Stimulated activated CD4-positive, alpha-beta T cell treated with anti-CD3 and anti-CD28 coated beads, Interleukin-15, amount 100 ng/mL, for 1 hour (primary cell): ENCODE results near the gene EML2.
A peak's percentile ranks its signal among the peaks of the same experiment; 100 is the strongest.

Experiments used
- DNase-seq, 2 donors: peaks; one replicate each; pipeline ENCODE4 v3.0.0-alpha.2; 2020; ENCODE audit warnings: low read depth in 1 of 2, low spot score in 1 of 2

The EML2 gene

DNA sequence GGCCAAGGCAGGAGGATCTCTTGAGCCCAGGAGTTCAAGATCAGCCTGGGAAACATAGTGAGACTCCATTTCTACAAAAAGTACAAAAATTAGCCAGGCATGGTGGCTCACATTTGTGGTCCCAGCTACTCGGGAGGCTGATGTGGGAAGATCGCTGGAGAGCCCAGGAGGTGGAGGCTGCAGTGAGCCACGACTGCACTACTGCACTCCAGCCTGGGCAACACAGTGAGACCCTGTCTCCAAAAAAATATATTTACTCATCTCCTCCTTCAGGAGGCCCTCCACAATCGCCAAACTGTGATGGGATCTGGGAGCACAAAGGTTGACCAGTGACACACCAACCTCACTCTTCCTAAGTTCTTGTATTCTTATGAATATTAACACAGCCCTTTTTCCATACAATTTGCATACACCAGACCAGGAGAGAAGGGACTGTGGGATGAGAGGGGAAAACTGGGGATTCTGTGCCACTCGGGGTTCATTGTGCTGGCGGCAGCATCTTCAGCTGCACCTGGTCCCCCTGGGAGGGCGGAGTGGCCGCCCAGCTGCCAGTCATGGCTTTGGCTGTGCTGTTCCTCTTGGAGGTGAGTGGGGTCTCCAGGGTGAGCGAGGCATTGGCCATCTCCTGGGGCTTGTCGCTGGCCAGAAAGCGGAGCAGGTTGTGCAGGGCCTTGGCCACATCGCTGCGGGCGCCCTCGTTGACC lies 48.7 kb downstream of the EML2 start:
- DNase-seq = no peak

DNA sequence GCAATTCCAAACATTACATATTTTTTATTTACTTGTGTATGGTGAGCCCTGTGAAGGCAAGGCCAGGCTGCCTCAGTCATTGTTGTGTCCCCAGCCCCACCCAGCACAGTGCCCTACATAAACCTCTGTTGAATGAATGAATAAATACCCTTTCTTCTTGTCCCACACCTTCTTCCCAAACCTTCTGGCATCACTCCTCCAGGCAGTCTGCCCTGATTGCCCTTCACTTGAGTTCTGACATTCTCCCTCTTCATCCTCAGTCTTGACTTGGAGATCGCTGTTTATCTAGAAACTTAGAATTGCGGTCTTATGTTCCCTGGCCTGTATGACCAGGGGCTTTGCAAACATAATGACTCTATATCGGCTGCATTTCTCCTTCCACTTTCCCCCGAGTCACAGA lies 49.4 kb downstream of the EML2 start:
- DNase-seq = no peak

DNA sequence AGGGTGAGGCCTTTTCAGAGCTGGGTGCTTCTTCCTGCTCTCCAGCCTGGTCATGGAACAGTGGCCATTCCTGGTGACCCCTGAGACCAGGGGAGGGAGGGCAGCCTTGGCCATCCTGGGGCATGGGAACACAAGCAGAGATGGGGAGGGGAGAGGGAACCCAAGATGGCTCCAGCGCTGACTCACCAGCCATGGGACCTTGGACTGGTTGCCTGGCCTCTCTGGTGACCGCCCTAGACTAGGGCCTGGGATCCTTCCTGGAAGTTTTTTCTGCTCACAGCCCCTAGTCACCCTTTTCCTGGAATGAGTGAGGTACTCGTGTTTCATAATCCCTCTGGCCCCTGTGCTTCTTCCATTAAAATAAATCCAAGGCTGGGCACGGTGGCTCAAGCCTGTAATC lies 51.3 kb downstream of the EML2 start:
- no peak for DNase-seq

DNA sequence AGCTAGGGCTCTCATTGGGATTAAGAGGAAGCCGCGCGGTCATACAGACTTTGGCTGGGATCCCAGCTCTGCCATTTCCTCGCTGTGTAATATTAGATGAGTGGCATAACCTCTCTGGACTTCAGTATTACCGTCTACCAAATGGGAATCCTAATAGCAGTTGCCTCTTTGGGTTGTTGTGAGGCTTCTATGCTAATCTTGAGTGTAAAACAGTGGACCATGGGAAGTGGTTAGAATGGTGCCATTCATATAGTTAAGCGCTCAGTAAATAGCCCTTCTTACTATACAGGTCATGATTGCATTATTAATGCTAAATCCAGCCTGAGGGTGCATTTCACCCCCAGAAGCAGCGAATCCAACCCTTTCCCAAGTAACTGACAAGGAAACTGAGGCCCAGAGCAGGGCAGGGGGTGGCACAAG lies 54.0 kb downstream of the EML2 start:
- DNase-seq = no peak

DNA sequence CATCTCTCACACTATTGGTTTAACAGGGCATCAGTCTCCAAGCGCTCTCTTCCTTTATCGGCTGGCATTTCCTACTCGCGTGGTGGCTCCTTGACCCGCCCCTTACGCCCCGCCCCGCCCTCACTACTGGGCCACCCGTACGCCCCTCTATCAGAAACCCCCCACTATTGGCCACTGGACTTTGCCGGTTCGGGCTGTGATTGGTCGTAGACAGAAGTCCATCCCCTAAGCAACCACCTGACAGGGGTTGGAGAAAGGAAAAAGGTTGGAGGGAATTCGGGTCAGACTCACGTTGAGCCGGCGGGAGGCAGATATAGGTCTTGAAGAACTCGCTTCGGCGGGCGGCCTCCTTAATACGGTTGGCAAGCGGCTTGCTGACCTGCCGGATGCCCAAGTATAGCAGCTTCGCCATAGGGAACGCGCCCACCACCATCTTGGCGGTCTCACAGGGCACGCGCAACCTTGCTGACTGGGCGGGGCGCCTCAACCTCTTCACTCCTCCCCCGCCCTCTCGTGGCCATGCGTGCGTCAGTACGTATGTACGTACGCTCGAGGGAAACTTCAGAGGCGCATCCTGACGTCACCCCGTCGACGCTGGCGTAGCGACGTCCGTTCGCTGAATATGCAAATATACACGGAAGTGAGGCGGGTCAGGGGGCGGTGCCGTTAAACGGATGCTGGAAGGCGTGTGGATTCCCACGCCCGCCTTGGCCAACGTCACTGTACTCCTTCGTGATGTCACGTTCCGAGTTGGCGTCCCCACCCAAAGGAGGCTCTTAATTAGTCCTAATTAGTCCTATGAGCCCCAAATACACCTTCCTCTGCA lies 54.7 kb downstream of the EML2 start, which contains the start of gene OPA3:
TSS of gene OPA3 (minus strand) at position 471 of the 826 bp plus-strand sequence. CDS start at position 433, 38 bp downstream.
- peak; percentile 96 for DNase-seq

DNA sequence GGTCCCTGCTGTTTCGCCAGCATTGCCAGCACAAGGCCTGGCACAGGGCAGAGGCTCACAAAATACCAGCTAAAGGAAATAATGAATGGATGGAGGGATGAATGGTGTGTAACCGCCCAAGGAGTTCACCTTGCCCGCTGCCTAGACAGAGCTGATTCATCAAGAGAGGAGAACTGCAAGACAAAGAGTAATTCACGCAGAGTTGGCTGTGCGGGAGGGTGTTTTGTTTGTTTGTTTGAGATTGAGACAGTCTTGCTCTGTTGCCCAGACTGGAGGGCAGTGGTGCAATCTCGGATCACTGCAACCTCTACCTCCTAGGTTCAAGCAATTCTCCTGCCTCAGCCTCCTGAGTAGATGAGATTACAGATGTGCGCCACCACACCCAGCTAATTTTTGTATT lies 57.6 kb downstream of the EML2 start:
- no peak for DNase-seq

DNA sequence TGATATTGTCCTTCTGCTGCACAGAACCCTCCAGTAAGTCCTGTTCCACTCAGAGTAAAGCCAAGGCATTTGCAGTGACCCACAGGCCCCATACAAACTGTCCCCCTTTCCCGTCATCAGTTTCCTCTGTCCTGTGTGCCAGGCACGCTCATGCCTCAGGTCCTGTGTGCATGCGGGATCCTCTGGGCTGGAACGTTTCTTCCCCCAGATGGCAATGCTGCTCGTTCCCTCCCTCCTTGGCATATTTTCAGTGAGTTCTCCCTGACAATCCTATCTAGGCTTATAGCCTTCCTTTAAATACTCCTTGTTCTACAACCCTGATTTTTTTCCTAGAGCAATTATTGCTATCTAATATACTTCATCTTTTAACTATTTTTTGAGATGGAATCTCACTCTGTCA lies 60.3 kb downstream of the EML2 start:
- no peak for DNase-seq

DNA sequence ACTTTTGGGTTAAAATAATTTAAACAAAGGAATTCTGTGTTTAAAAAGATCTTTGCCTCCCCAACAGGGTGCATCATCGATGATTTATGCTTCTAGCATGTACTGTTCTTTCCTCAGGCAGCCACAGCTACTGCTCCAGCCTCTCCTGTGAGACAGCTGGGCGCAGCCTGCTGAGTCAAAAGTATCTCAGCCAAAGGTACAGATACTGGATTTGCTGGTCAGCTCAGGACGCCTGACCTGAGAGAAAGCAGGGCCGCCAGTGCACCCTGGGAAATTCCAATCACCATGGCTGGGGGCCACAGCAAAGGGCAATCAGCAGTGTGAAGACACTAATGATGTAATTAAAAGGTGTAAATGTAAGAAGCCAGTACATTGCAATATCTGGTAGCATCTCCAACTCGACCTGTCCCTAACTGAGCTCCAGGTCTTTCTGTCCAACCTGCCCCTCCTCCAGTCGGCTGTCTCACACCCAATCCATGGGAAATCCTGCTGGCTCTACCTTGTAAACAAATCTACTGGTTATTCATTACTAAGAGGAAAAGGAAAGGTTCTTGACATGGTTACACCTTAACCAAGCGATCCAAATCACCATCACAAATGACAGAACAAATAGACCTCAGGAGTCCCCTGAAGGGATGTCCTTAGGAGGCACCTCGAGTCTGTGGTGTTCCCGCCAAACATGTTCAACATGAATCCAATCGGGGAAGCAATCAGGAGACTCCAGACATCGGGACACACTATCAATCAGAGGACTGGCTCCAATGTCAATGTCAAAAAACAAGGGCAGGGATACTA lies 61.9 kb downstream of the EML2 start:
- no peak for DNase-seq

DNA sequence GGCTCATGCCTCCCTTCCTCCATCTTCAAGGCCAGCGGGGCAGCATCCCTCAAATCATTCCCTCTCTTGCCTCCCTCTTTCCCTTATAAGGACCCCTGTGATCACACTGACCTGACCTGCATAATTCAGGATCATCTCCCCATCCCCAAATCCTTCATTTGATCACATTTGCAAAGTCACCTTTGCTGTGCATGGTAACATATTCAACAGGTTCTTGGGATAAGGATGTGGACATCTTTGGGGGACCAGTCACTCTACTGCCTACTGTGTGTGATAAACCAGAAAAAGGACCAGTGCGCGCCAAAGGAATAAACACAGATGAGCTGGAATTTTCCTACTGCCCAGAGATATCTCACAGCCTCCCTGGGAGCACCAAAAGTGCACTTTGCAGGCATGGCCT lies 62.5 kb downstream of the EML2 start:
- no peak for DNase-seq

DNA sequence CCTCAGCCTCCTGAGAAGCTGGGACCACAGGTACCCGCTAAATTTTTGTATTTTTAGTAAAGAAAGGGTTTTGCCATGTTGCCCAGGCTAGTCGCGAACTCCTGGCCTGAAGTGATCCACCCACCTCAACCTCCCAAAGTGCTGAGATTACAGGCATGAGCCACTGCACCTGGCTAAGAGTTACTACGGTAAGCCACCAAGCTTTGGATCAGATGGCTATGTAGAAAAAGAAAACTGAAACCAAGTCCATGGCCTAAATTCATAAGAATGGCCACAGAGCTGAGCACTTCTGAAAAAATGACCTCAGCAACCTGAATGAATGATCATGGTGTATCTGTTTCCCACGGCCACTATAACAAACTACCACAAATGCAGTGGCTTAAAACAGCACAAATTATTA lies 64.0 kb downstream of the EML2 start:
- no peak for DNase-seq

DNA sequence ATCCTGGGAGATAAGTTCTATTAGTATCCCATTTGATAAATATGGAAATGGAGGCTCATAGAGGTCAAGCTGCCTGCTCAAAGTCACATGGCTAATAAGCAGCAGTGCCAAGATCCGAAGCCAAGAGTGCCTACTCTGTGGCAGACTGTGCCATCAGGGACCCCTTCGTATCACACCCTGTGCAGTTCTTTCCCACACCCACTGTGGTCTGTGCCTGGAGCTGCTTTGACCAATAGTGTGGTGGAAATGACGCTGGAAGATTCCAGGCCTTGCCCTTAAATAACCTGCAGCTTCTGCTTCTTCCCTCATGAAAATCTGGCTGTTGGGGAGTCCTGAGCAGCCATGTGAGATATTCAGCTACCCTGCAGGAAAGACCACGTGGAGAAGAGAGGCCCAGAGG lies 64.7 kb downstream of the EML2 start:
- no peak for DNase-seq

DNA sequence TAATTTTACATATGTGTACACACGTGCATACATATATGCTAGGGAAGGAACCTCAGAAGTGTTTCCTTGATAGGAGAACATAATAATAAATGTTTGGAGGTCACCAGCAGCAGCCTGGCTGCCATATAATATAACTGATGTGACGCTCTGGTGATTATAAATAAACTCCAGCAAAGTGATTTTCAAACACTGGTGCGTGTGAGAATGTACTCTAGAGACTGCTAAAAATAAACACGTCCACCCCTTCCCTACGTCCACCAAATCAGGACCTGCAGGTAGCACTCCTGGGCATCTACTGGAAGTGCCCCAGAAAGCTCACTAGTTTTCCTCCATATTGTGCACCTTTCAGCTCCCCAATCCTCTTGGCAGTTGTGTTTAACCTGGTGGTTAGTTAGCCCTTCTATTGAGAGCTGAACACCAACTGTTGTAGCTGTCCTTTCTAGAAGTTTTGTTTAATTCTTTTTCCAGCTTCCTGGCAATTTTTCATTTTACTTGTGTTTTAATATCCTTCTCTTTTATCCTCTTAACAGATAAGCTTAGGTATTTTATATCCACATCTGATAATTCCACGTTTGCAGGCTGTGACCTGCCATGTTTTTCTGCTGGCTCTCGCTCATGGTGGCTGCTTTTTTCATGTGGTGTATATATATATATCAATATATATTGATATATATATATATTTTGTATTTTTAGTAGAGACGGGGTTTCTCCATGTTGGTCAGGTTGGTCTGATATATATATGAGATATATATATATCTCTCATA lies 67.6 kb downstream of the EML2 start:
- no peak for DNase-seq

DNA sequence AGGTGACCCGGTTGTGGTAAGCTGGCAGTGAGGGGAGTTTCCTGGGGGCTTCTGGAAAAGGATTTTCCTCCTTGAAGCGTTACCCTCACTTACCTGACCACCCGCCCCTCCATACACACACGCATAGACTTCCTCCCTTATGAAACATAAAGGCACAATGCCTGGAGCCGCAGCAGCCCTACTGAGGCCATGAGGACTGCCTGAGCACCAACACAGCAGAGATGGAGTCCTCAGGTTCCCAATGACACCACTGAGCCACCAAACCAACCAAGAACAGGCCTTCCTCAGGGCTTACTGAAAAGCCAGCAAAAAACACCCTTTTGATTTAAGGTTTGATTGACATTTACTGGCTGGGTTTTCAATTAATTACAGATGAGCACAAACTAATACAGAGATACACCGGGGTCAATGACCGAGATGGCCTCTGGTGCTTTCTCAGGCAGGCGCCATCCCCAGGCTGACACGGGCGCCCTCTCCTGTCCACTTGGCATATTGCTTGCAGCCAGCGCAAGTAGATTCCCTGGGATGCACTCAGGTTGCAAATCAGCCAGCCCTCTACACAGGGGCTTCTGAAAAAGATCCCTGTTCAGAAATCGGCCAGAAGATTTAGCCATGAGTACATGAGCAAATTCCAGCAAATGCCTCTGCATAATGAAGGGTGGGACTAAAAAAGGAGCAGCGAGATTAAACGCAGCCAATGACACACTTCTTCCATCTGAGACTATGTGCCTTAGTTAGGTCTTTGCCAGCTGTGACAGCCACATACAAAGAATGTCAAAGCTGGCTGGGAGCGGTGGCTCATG lies 69.4 kb downstream of the EML2 start:
- DNase-seq = peak in 1 of 2 donors; percentile 42

DNA sequence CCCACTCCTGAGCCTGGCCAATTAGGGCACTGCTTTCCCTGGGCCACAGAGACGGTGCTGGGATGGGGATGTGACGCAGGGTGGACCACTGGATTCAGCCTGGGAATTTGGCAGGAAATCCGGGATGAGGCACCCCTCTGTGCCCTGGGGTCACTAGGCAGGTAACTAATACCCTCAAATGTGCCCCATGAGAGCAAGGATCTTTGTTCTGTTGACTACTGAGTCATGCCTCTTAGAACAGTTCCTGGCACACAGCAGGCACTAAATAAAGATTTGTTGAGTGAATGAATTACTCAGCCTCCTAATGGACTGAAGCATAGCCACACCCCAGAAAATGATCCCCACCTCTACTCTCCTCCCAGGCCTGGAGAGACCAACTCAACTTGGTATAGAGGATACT lies 70.5 kb downstream of the EML2 start:
- no peak for DNase-seq

DNA sequence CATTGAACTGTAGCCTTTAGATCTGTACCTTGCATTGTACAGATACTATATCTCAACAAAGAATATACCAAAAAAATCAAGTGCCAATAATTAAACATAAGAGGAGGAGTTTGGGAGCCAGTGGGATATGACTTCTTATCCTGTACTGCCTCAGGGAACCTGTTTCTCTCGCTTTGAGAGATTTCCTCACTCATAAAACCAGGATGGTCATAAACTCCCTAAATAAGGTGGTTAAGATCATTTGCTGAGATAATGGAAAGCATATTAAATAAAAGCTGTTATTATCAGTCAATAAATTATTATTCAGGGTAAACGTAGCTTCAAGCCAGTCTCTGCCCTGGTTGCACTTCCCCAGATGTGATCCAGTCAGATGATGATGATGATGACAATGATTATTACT lies 71.6 kb downstream of the EML2 start:
- DNase-seq = no peak

DNA sequence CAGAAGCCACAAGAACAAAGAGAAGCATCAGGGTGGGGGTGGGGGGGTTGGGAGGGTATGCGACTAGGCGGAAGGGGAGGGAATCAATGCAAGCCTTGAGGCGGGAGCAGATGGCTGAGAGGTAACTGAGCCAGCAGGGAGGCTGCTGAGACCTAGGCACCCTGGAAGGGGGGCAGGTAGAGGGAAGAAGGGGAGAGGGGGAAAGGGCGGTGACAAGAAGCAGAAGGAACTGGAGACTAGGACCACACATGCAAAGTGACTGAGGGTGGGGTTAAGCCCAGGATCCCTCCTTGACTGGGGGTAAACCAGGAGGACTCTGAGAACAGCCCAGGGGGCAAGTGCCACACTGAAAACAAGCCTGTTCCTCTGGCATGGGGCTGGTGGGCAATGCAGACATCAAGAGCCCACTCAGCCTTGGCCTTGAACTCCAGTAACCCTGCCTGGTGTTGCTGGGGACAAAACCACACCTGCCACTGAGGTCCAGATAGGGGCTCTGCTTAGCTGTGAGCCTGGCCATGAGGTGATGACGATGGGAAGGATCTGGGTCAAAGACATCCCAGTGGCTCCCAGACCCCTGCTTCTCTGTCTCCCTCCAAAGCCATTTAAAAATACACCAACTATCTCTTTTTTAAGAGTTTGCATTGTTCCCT lies 74.9 kb downstream of the EML2 start:
- DNase-seq = no peak

DNA sequence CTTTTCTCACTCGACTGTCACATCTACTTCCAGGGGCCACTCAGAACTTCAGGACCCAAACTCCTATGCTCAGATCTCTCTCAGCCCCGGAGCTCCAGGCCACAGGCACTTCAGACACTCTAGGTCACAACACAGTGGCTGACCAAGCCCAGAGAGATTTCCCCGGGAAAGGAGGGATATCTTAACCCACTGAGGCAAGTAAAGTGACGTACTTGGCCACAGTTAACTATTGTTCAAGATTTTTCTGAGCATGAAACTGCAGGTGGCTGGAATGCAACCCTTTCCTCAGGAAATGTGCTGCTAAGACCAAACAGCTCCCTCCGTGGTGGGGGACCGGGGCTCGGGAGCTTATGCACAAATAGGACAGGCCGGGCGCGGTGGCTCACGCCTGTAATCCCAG lies 78.5 kb downstream of the EML2 start:
- DNase-seq = no peak

DNA sequence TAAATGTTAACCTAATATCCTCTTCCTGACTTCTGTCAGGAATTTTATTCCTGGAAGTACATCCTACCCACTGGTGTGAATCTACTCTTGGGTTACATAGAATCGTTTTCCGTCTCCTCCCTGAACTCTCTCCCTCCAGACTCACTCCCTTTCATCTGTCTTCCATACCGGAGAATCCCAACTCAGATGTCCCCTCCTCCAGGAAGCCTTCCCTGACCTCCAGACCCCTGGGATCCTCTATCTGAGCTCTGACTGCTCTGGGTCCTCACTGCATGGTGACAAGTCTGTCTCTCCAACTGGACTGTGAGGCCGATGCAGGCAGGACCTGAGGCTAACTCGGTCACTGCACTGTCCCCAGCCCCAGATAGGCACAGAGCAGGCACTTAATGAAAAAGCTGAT lies 79.2 kb downstream of the EML2 start:
- no peak for DNase-seq
